HL-60 (cell line): ENCODE data around the gene FDPS.

Experiments used
- DNase-seq, 2 experiments: peaks; one replicate each; pipeline ENCODE4 v3.0.0-alpha.2; 2010 to 2020; ENCODE audit warnings: low read depth in 1 of 2, low spot score in 1 of 2
- H3K27ac ChIP-seq: fragments of 250-450 bp; sonication (Bioruptor Pico); replicated peaks from 2 replicates; pipeline ENCODE4 v1.5.1; 2020; ENCODE audit warnings: mild to moderate bottlenecking, moderate library complexity
- H3K27me3 ChIP-seq: fragments of 250-450 bp; sonication (Bioruptor Pico); 2 replicates; pipeline ENCODE4 v1.5.1; 2021; ENCODE audit warnings: mild to moderate bottlenecking, moderate library complexity; ENCODE audit not compliant: insufficient read depth, poor library complexity, severe bottlenecking
- H3K4me3 ChIP-seq: replicated peaks from 2 replicates; pipeline ENCODE4 v1.5.1; 2011; ENCODE audit warnings: mild to moderate bottlenecking, control low read depth, low read length; ENCODE audit not compliant: insufficient read depth
- CTCF ChIP-seq: IDR thresholded peaks from one replicate; pipeline ENCODE4 v1.5.1; 2011; ENCODE audit warnings: low read length, control low read depth, inconsistent platforms; ENCODE audit not compliant: insufficient read depth
- GABPA ChIP-seq: IDR thresholded peaks from 2 replicates; pipeline ENCODE4 v1.6.1; 2012; ENCODE audit warnings: low read depth
- POLR2AphosphoS5 ChIP-seq: IDR thresholded peaks from 2 replicates; pipeline ENCODE4 v1.6.1; 2012; ENCODE audit warnings: low read depth
- REST ChIP-seq: IDR thresholded peaks from 2 replicates; pipeline ENCODE4 v1.6.1; 2012; ENCODE audit warnings: low read depth; ENCODE audit not compliant: insufficient replicate concordance
- SPI1 ChIP-seq: IDR thresholded peaks from 2 replicates; pipeline ENCODE4 v1.6.1; 2012; ENCODE audit warnings: low read depth, mild to moderate bottlenecking, borderline replicate concordance

FDPS gene

GRCh38 chr1:155304558-155305063 lies 4.1 kb upstream of the FDPS start:
- Histone ChIP-seq H3K4me3 (no peak overlapping the region), H3K27me3 (no peaks in the 10 kb centered on the region), H3K27ac (no peak overlapping the region)
- no peak for DNase-seq
- TF ChIP-seq CTCF (no peak), SPI1 (no peak), REST (no peak), POLR2AphosphoS5 (no peak), GABPA (no peak)

GRCh38 chr1:155305881-155306391 lies 2.7 kb upstream of the FDPS start:
- DNase-seq = no peak
- Histone ChIP-seq H3K27me3 (no peaks in the 10 kb centered on the region), H3K27ac (no peak overlapping the region), H3K4me3 (no peak overlapping the region)
- TF ChIP-seq GABPA (no peak), REST (no peak), CTCF (no peak), POLR2AphosphoS5 (no peak), SPI1 (no peak)

- DNase-seq = peak in 1 of 2 experiments; percentile 52
- TF ChIP-seq REST = no peak
- TF ChIP-seq POLR2AphosphoS5 = no peak
- no peak for TF ChIP-seq SPI1
- no peak for TF ChIP-seq CTCF
- TF ChIP-seq GABPA = no peak
- Histone ChIP-seq H3K27ac (peak overlapping the region; percentile 90), H3K27me3 (no peaks in the 10 kb centered on the region), H3K4me3 (no peak overlapping the region)
These were observed 1.4 kb upstream of the FDPS start for GRCh38 chr1:155307247-155307740.
